HepG2 (cell line): ENCODE data around the gene MAFF. TPM values are rescaled to one million over a fixed set of nuclear protein-coding genes. Genes with fewer than 3 reads are reported as not detected.
A peak's percentile ranks its signal among the peaks of the same experiment; 100 is the strongest.

Experiments
- CREM ChIP-seq, 2 experiments: sonication (generic) in 1 of 2; formaldehyde crosslinking in 1 of 2; IDR thresholded peaks; 2 replicates each; pipeline versions ENCODE4 v1.4.0 to v1.6.1; 2016 to 2020; ENCODE audit warnings: antibody characterized with exemption in 1 of 2, mild to moderate bottlenecking in 1 of 2, missing genetic modification reagents in 1 of 2
- ELF1 ChIP-seq: sonication (generic); formaldehyde crosslinking; IDR thresholded peaks from 2 replicates; pipeline ENCODE4 v1.4.0; 2020; ENCODE audit warnings: missing genetic modification reagents
- ETV6 ChIP-seq: sonication (generic); formaldehyde crosslinking; conservative IDR thresholded peaks from 2 replicates; pipeline ENCODE4 v1.4.0; 2020; ENCODE audit warnings: missing genetic modification reagents
- EZH2 ChIP-seq: conservative IDR thresholded peaks from 2 replicates; pipeline ENCODE4 v1.6.1; 2012; ENCODE audit warnings: mild to moderate bottlenecking, low read depth, low read length, moderate library complexity
- IKZF4 ChIP-seq: sonication (generic); formaldehyde crosslinking; IDR thresholded peaks from 2 replicates; pipeline ENCODE4 v1.5.1; 2020; ENCODE audit warnings: borderline replicate concordance, mild to moderate bottlenecking, low read depth, missing genetic modification reagents; ENCODE audit errors: not compliant biosample characterization
- ISX ChIP-seq: sonication (generic); formaldehyde crosslinking; conservative IDR thresholded peaks from 2 replicates; pipeline ENCODE4 v1.5.0; 2020; ENCODE audit warnings: missing genetic modification reagents
- STAG1 ChIP-seq: sonication (generic); formaldehyde crosslinking; IDR thresholded peaks from 2 replicates; pipeline ENCODE4 v1.4.0; 2020; ENCODE audit warnings: missing genetic modification reagents
- TCF7 ChIP-seq: sonication (generic); IDR thresholded peaks from 2 replicates; pipeline ENCODE4 v1.6.1; 2016; ENCODE audit warnings: antibody characterized with exemption, low read depth
- XBP1 ChIP-seq: sonication (generic); formaldehyde crosslinking; IDR thresholded peaks from 2 replicates; pipeline ENCODE4 v1.5.0; 2020; ENCODE audit warnings: missing genetic modification reagents
- ZBTB10 ChIP-seq: sonication (generic); formaldehyde crosslinking; IDR thresholded peaks from 2 replicates; pipeline ENCODE4 v1.4.0; 2020; ENCODE audit warnings: missing genetic modification reagents, borderline replicate concordance
- ZIK1 ChIP-seq: sonication (generic); formaldehyde crosslinking; IDR thresholded peaks from 2 replicates; pipeline ENCODE4 v1.5.0; 2020; ENCODE audit warnings: mild to moderate bottlenecking, low read depth, missing genetic modification reagents, borderline replicate concordance
- ZMYM3 ChIP-seq: sonication (generic); formaldehyde crosslinking; IDR thresholded peaks from 2 replicates; pipeline ENCODE4 v1.5.1; 2020; ENCODE audit warnings: mild to moderate bottlenecking, missing genetic modification reagents
- ZNF296 ChIP-seq: sonication (generic); formaldehyde crosslinking; conservative IDR thresholded peaks from 2 replicates; pipeline ENCODE4 v1.5.0; 2020; ENCODE audit warnings: mild to moderate bottlenecking, missing genetic modification reagents
- ZNF44 ChIP-seq: sonication (generic); formaldehyde crosslinking; IDR thresholded peaks from 2 replicates; pipeline ENCODE4 v1.5.1; 2020; ENCODE audit warnings: mild to moderate bottlenecking, missing genetic modification reagents
- ZNF441 ChIP-seq: sonication (generic); formaldehyde crosslinking; IDR thresholded peaks from 2 replicates; pipeline ENCODE4 v1.7.0; 2021; ENCODE audit warnings: missing genetic modification reagents, borderline replicate concordance
- ZNF503 ChIP-seq: sonication (generic); formaldehyde crosslinking; IDR thresholded peaks from 2 replicates; pipeline ENCODE4 v1.4.0; 2020; ENCODE audit warnings: missing genetic modification reagents
- ZNF570 ChIP-seq: sonication (generic); formaldehyde crosslinking; IDR thresholded peaks from 2 replicates; pipeline ENCODE4 v1.4.0; 2020; ENCODE audit warnings: mild to moderate bottlenecking, missing genetic modification reagents, borderline replicate concordance
- ZNF614 ChIP-seq: IDR thresholded peaks from 2 replicates; pipeline ENCODE4 v1.6.1; 2018; ENCODE audit warnings: missing biosample characterization, missing genetic modification reagents, inconsistent platforms, borderline replicate concordance
- ZNF768 ChIP-seq: sonication (generic); formaldehyde crosslinking; IDR thresholded peaks from 2 replicates; pipeline ENCODE4 v1.4.0; 2020; ENCODE audit warnings: missing genetic modification reagents
- polyA plus RNA-seq, 8 experiments: library from polyadenylated mRNA; depleted of rRNA in 3 of 8; stranded (reverse) in 7 of 8; unstranded in 1 of 8; fragments of >200 nt; fragmentation: Illumina TruSeq in 4 of 8; extraction: Trizol in 4 of 8; gene quantifications; 2 replicates each; pipeline versions ENCODE4 v1.2.1 to v1.2.3, GENCODE V29; 2011 to 2016; ENCODE audit warnings: low read depth in 4 of 8, missing spikeins in 1 of 8, mixed read lengths in 1 of 8; ENCODE audit not compliant: insufficient read depth in 1 of 8
- total RNA-seq, 5 experiments: library from RNA; depleted of rRNA; stranded (reverse); fragments of >200 nt; fragmentation: Illumina TruSeq; extraction: Trizol; gene quantifications; 2 replicates each; pipeline ENCODE4 v1.2.3, GENCODE V29; 2016; ENCODE audit warnings: low read depth in 1 of 5
- TF ChIP-seq, protein P1 (sequence below): sonication (generic); formaldehyde crosslinking; IDR thresholded peaks from 2 replicates; pipeline ENCODE4; 2020; ENCODE audit warnings: missing genetic modification reagents, mild to moderate bottlenecking, borderline replicate concordance
- TF ChIP-seq, protein P2 (sequence below): IDR thresholded peaks from 2 replicates; pipeline ENCODE4 v1.6.1; 2016; ENCODE audit warnings: missing genetic modification reagents, missing compliant biosample characterization

Gene MAFF
- total and polyA plus RNA-seq, 2 of the 13 experiments (the other 11 are each of a cell fraction or from before 2014, with no cell fraction given): 5.4 to 14.3 TPM

- TF ChIP-seq ZNF296 (CRISPR knock-in tag) (no peak), ETV6 (CRISPR knock-in tag) (no peak), ZNF441 (CRISPR knock-in tag) (peak; percentile 68; the same call in 1 of the 2 replicates), TCF7 (no peak), IKZF4 (CRISPR knock-in tag) (peak; percentile 59), ZNF570 (no peak), ZBTB10 (CRISPR knock-in tag) (peak; percentile 86; the same call in 1 of the 2 replicates), ZNF503 (peak; percentile 31; the same call in 1 of the 2 replicates), ZNF44 (no peak), ELF1 (CRISPR knock-in tag) (peak; percentile 67), ZNF614 (CRISPR knock-in tag) (peak; percentile 75; the same call in 1 of the 2 replicates), ZMYM3 (CRISPR knock-in tag) (peak; percentile 66), ZIK1 (no peak), ZNF768 (CRISPR knock-in tag) (peak; percentile 71; the same call in 1 of the 2 replicates), STAG1 (peak; percentile 21), ISX (no peak), XBP1 (CRISPR knock-in tag) (peak; percentile 21; the same call in 1 of the 2 replicates), EZH2 (no peak), CREM (IDR thresholded peaks at IDR 0.05) (peak; percentile 30; the same call in 1 of the 2 replicates), CREM (CRISPR knock-in tag; IDR thresholded peaks at IDR 0.05) (no peak)
- TF ChIP-seq, protein P1, sequence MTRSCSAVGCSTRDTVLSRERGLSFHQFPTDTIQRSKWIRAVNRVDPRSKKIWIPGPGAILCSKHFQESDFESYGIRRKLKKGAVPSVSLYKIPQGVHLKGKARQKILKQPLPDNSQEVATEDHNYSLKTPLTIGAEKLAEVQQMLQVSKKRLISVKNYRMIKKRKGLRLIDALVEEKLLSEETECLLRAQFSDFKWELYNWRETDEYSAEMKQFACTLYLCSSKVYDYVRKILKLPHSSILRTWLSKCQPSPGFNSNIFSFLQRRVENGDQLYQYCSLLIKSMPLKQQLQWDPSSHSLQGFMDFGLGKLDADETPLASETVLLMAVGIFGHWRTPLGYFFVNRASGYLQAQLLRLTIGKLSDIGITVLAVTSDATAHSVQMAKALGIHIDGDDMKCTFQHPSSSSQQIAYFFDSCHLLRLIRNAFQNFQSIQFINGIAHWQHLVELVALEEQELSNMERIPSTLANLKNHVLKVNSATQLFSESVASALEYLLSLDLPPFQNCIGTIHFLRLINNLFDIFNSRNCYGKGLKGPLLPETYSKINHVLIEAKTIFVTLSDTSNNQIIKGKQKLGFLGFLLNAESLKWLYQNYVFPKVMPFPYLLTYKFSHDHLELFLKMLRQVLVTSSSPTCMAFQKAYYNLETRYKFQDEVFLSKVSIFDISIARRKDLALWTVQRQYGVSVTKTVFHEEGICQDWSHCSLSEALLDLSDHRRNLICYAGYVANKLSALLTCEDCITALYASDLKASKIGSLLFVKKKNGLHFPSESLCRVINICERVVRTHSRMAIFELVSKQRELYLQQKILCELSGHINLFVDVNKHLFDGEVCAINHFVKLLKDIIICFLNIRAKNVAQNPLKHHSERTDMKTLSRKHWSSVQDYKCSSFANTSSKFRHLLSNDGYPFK (CRISPR knock-in tag): peak; percentile 47; the same call in 1 of the 2 replicates
- TF ChIP-seq, protein P2, sequence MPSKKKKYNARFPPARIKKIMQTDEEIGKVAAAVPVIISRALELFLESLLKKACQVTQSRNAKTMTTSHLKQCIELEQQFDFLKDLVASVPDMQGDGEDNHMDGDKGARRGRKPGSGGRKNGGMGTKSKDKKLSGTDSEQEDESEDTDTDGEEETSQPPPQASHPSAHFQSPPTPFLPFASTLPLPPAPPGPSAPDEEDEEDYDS: no peak
Measured at GRCh38 chr22:38218661-38219622, 17.1 kb downstream of the MAFF start (continued).
